Stromal cell of bone marrow (primary cell): ENCODE results near the gene BCAS3.
"Not testable (repeated sequence)": the region's sequence is repeated elsewhere in the genome, so short reads cannot be mapped to it uniquely, and the experiment has no call there.

Experiments
- DNase-seq: peaks from one replicate; pipeline ENCODE4 v3.0.0-alpha.2; 2012; ENCODE audit warnings: low read depth

Gene BCAS3

GRCh38 chr17:61423967-61424649 lies 746.5 kb downstream of the BCAS3 start:
- DNase-seq: no peak

DNA sequence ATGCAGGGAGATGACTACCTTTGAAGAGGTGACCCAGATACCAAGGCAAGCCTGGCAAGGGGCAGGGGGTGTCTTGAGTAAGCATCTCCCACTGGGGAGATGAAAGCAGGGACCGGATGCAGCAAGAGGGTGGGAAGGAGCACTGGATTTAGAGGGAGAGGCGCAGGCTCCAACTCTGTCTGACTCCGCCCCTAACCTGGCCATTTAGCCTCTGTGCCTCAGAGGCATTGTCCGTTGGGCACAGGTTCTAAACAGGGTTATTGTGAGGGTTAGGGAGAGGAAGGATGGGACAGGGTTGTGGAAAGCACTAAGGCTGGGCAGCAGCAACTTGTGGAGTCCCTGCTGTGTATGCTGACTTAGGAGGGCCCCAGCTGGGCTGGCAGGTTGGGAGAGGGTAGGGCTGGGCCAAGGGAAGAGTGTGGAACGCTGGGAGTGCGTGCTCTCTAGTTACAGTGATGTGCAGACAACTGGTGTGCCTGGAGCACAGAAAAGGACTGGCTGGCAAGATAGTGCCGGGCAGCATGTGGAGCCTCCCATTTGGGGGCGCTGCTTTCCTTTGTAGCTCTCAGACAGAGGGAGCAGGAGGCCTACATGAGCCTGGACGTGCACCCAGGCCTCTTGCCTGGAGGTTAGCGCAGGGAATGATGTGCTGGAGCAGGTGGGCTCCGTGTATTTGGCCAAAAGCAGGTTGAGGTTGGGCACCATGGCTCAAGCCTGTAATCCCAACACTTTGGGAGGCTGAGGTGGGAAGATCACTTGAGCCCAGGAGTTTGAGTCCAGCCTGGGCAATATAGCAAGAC lies 748.2 kb downstream of the BCAS3 start:
- no peak for DNase-seq

DNA sequence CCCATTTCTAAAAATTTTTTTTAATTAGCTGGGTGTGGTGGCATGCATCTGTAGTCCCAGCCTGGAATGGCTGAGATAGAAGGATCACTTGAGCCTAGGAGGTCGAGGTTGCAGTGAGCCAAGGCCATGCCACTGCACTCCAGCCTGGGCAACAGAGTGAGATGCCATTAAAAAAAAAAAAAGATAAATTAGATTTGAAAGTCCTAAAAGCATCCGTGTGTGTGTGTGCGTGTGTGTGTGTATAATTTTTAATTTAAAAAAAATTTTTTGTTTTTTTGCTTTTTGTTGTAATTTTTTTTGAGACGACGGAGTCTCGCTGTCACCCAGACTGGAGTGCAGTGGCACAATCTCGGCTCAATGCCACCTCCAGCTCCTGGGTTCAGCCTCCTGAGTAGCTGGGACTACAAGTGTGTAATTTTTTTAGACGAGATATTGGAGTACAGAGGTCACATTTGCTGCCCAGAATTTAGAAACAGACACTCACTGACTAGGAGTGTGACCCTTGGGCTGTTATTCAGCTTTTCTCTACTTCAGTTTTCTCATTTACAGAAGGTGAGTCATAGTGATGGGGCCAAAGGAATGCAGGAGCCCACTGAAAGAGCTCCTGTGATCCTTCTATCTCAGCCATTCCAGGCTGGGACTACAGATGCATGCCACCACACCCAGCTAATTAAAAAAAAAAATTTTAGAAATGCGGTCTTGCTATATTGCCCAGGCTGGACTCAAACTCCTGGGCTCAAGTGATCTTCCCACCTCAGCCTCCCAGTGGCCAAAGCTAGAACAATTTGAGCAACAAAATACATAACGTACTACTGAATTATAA lies 749.0 kb downstream of the BCAS3 start:
- DNase-seq: no peak

DNA sequence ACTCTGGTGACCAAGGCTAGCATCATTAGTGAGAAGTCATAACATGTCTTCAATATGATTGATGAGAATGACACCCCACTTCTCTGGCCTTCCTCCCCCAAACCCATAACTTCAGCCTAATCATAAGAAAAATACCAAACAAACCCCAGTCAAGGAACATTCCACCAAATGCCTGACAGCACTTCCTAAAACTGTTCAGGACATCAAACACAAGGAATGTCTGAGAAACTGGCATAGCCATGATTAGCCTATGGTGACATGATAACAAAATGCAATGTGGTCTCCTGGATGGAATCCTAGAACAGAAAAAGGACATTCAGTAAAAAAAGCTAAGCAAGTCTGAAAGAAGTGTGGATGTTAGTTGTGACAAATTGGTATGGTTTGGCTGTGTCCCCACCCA lies 749.9 kb downstream of the BCAS3 start:
- no peak for DNase-seq

GRCh38 chr17:61429274-61429673 lies 751.6 kb downstream of the BCAS3 start:
- no peak for DNase-seq

GRCh38 chr17:61429831-61430230 lies 752.2 kb downstream of the BCAS3 start:
- DNase-seq: not testable (repeated sequence)

DNA sequence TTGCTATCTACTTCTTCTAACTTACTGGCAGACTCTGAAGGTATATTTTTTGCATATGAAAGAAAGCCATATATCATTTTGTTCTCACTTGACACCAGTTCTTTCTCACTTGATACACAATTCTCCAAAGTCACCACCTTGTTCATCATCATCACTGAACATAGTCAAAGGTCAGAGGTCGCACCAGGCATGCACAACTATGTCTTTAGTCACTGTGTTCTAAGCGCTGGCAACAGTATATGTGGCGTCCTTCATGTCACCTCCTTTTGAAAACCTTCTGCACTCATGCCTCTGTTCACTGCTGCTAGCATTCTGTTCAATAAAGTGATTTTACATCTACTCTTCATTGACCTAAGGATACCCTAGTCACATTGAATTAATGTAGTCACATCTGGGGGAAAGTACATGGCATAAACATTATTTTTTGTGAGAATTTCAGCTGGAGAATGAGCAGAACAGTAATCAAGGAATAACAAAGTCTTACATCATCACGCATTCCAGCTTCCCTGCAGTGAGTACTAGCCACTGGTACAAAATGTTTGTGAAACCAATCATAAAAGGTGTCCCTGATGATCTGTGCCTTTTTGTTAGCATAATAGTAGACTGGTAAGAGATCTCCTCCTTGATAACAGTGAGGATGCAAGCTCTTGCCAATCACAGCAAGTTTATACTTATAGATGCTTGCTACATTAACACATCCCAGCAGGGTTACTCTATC lies 754.1 kb downstream of the BCAS3 start:
- DNase-seq: no peak

DNA sequence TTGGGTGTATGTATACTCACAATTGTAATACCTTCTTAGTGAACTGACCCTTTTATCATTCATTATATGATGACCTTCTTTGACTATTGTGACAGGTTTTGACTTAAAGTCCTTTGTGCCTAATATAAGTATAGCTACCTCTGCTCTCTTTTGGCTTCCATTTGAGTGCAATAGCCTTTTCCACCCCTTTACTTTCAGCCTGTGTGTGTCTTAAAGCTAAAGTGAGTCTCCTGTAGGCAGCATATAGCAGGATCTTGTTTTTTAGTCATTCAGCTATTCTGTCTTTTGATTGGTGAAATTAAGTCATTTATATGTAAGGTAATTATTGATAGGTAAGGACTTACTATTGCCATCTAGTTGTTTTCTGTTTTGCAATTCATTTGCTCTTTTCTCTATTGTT lies 758.6 kb downstream of the BCAS3 start:
- no peak for DNase-seq

DNA sequence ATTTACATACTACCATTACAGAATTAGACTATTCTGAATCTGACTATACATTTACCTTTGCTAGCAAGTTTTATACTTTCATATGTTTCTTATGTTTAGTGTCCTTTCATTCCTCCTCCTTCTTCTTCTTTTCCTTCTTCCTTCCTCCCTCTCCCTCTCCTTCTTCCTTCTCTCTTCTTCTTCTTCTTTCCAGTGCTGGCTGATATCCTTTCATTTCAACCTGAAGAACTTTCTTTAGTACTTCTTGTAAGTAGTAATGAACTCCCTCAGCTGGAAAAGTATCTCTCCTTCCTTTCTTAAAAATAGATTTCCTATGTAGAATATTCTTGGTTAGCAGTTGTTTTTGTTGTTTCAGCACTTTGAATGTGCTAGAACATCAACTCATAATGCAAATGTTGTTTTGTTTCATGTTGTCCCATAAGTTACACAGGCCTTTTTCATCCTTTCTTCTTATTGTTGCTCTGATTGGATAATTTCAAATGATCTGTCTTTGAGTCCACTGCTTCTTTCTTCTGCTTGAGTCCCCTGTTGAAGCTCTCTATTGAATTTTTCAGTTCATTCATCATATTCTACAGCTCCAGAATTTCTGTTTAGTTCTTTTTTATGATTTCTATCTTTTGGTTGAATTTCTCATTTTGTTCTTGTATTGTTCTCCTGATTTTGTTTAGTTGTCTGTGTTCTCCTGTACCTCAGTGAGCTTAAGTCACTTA lies 759.5 kb downstream of the BCAS3 start:
- no peak for DNase-seq

DNA sequence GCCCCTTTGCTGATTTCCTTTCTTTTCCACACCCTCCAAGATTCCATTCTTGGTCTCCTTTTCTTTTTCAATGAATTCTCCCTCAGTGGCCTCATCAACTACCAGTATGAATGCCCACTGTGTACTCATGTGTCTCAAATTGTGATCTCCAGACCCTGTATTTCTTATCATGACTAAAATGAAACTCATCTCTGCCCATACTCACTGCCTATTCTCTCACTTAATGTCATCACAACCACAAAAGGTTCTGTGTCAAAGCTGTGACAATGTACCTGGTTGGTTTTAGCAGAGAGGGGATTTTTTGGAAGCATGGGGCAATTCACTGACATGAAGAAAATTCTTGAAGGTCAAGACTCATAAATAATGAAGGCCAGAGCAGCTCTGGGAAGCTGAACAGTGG lies 763.0 kb downstream of the BCAS3 start:
- DNase-seq: no peak

DNA sequence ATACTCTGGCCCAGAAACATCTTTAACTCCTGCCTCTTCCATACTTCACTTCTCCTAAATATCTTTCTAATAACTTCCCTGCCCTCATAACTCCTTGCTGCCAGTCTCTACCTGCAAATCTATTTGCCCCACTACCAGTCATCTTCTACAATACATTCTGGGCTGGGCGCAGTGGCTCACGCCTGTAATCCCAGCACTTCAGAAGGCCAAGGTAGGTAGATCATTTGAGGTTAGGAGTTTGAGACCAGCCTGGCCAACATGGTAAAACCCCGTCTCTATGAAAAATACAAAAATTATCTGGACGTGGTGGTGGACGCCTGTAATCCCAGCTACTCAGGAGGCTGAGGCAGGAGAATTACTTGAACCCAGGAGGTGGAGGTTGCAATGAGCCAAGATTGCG lies 763.9 kb downstream of the BCAS3 start:
- DNase-seq: not testable (repeated sequence)

- no peak for DNase-seq
These were observed 764.6 kb downstream of the BCAS3 start for GRCh38 chr17:61442136-61442775.
